ENCODE data around the gene SASH1.

Gene SASH1

DNA sequence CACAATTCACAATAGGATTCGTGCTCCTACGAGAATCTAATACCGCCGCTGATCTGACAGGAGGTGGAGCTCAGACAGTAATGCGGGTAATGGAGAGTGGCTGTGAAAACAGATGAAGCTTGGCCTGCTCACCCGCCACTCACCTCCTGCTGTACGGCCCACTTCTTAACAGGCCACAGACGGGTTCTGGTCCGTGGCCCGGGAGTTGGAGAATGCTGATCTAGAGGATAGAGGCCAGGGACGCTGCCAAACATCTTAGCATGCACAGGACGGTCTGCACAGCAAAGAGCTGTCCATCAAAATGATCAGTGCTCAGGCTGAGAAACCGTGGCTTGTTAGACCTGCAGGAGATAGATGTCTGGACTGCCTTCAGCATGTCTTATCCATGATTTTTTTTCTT, 186.4 kb downstream of the SASH1 start:
- no peaks in the 10 kb centered on the region for H3K9me2 ChIP-seq (replicated peaks; ENCODE audit: control insufficient read depth, low read length)
- no peak overlapping the region for H3K27ac ChIP-seq (ENCODE audit: low read depth, low read length)
- no peaks in the 10 kb centered on the region for H3K9me3 ChIP-seq (ENCODE audit: control insufficient read depth, insufficient read depth, low read length)
- no peaks in the 10 kb centered on the region for H3K79me2 ChIP-seq (ENCODE audit: control insufficient read depth, low read length)
- no peak overlapping the region for H3K4me2 ChIP-seq (ENCODE audit: low read length)
- TF ChIP-seq EZH2phosphoT487 (IDR thresholded peaks at IDR 0.05; ENCODE audit: borderline replicate concordance, low read length), result no peak
- TF ChIP-seq, protein P1, sequence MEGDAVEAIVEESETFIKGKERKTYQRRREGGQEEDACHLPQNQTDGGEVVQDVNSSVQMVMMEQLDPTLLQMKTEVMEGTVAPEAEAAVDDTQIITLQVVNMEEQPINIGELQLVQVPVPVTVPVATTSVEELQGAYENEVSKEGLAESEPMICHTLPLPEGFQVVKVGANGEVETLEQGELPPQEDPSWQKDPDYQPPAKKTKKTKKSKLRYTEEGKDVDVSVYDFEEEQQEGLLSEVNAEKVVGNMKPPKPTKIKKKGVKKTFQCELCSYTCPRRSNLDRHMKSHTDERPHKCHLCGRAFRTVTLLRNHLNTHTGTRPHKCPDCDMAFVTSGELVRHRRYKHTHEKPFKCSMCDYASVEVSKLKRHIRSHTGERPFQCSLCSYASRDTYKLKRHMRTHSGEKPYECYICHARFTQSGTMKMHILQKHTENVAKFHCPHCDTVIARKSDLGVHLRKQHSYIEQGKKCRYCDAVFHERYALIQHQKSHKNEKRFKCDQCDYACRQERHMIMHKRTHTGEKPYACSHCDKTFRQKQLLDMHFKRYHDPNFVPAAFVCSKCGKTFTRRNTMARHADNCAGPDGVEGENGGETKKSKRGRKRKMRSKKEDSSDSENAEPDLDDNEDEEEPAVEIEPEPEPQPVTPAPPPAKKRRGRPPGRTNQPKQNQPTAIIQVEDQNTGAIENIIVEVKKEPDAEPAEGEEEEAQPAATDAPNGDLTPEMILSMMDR (IDR thresholded peaks at IDR 0.05; ENCODE audit: low read depth, low read length, poor library complexity, severe bottlenecking), result no peak
- 0 out of 2 replicates have a peak, but pooled peaks cover 4% of the 10 kb centered on the region for H3K27me3 ChIP-seq (ENCODE audit: control insufficient read depth, low read length)
- no peaks in the 10 kb centered on the region for H3F3A ChIP-seq (ENCODE audit: control insufficient read depth, insufficient read depth)
- H3K36me3 ChIP-seq (ENCODE audit: control insufficient read depth, low read length), result no peaks in the 10 kb centered on the region
- no peaks in the 10 kb centered on the region for H4K20me1 ChIP-seq (ENCODE audit: control insufficient read depth, insufficient read depth, low read depth, low read length)
- no peak overlapping the region for H3K4me3 ChIP-seq (ENCODE audit: low read length)
- peaks cover 5% of the 10 kb centered on the region; the same call in 1 of the 2 replicates for H3K4me1 ChIP-seq (ENCODE audit: control insufficient read depth, low read length)

DNA sequence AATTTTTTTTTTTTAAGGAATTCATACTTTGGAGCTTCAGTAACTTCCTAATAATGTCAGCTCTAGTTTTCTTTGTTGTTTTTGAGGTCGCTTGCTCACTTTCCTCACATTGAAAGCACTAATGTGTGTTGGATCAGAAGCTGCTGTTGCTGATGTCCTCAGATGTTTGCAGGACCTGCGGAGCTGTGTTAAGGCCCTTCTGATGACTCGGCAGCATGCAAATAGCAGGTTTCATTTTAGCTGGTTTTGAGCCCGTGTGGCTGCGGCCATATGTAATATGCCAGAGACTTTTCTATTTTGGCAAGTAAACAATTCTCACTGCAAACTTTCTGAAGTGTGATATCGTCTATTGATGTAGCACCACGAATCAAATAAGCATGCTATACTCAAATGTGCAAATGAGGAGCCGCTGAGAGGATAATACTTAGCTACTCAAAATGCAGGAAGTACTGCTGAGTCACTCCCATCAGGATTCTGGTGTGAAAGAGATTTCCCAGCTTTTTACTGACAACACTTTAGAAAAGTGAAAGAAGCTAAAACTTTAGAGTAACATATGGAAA, 187.8 kb downstream of the SASH1 start:
- H3K4me3 ChIP-seq (ENCODE audit: low read length), result no peak overlapping the region
- peaks cover 5% of the 10 kb centered on the region; the same call in 1 of the 2 replicates for H3K4me1 ChIP-seq (ENCODE audit: control insufficient read depth, low read length)
- H3K79me2 ChIP-seq (ENCODE audit: control insufficient read depth, low read length), result no peaks in the 10 kb centered on the region
- 0 out of 2 replicates have a peak, but pooled peaks cover 4% of the 10 kb centered on the region for H3K27me3 ChIP-seq (ENCODE audit: control insufficient read depth, low read length)
- no peaks in the 10 kb centered on the region for H3K9me3 ChIP-seq (ENCODE audit: control insufficient read depth, insufficient read depth, low read length)
- no peaks in the 10 kb centered on the region for H3K9me2 ChIP-seq (replicated peaks; ENCODE audit: control insufficient read depth, low read length)
- no peak overlapping the region for H3K27ac ChIP-seq (ENCODE audit: low read depth, low read length)
- no peaks in the 10 kb centered on the region for H4K20me1 ChIP-seq (ENCODE audit: control insufficient read depth, insufficient read depth, low read depth, low read length)
- H3F3A ChIP-seq (ENCODE audit: control insufficient read depth, insufficient read depth), result no peaks in the 10 kb centered on the region
- peak overlapping the region; percentile 29; the same call in 1 of the 2 replicates for H3K4me2 ChIP-seq (ENCODE audit: low read length)
- no peaks in the 10 kb centered on the region for H3K36me3 ChIP-seq (ENCODE audit: control insufficient read depth, low read length)
- no peak for TF ChIP-seq EZH2phosphoT487 (IDR thresholded peaks at IDR 0.05; ENCODE audit: borderline replicate concordance, low read length)
- TF ChIP-seq, protein P1 (IDR thresholded peaks at IDR 0.05; ENCODE audit: low read depth, low read length, poor library complexity, severe bottlenecking), result no peak

DNA sequence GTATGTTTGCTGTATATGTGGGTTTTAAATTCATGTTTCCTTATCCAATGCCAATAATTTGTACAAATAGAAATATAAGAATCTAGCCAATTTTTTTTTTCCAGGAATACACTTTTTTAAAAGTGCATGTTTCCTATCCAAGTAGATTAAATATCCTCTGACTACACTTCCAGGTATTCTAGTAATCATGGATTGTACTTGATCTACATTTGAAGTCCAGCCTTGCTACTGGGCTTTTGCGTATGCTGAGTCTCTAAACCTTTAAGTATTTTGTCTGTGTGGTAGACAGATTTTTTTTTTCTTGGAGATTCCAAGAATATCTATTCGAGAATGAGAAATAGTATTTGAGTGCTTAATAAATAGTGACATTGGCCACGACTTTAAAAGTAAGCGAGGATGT, 188.3 kb downstream of the SASH1 start:
- H3K4me2 ChIP-seq (ENCODE audit: low read length), result peak overlapping the region; percentile 29; the same call in 1 of the 2 replicates
- TF ChIP-seq, protein P1 (IDR thresholded peaks at IDR 0.05; ENCODE audit: low read depth, low read length, poor library complexity, severe bottlenecking), result no peak
- TF ChIP-seq EZH2phosphoT487 (IDR thresholded peaks at IDR 0.05; ENCODE audit: borderline replicate concordance, low read length), result no peak
- no peak overlapping the region for H3K4me3 ChIP-seq (ENCODE audit: low read length)

More for the DNA sequence above, 188.3 kb downstream of the SASH1 start:
- Histone ChIP-seq H3K9me3 (ENCODE audit: control insufficient read depth, insufficient read depth, low read length) (no peaks in the 10 kb centered on the region), H3K27ac (ENCODE audit: low read depth, low read length) (no peak overlapping the region), H4K20me1 (ENCODE audit: control insufficient read depth, insufficient read depth, low read depth, low read length) (no peaks in the 10 kb centered on the region), H3K79me2 (ENCODE audit: control insufficient read depth, low read length) (no peaks in the 10 kb centered on the region), H3K4me1 (ENCODE audit: control insufficient read depth, low read length) (peaks cover 5% of the 10 kb centered on the region; the same call in 1 of the 2 replicates), H3K27me3 (ENCODE audit: control insufficient read depth, low read length) (0 out of 2 replicates have a peak, but pooled peaks cover 4% of the 10 kb centered on the region), H3F3A (ENCODE audit: control insufficient read depth, insufficient read depth) (no peaks in the 10 kb centered on the region), H3K9me2 (replicated peaks; ENCODE audit: control insufficient read depth, low read length) (no peaks in the 10 kb centered on the region), H3K36me3 (ENCODE audit: control insufficient read depth, low read length) (no peaks in the 10 kb centered on the region)

Data from DOHH2 (cell line).